Calu3 (cell line): ENCODE results near the gene CST3. TPM values are rescaled to one million over a fixed set of nuclear protein-coding genes. Genes with fewer than 3 reads are reported as not detected.
A peak's percentile ranks its signal among the peaks of the same experiment; 100 is the strongest.

Source experiments
- BruUV-seq: library from RNA; stranded (reverse); fragments of 400-500 nt; replicated peaks from 2 replicates; lab custom pipeline; 2021; lab: Mats Ljungman, UMichigan
- CTCF ChIA-PET: fragments of 300-600 bp; sonication (Branson Sonifier 250); formaldehyde crosslinking; loops from one replicate; lab custom pipeline; 2022; ENCODE audit warnings: antibody characterized with exemption; lab: Charles Lee
- DNase-seq: peaks from one replicate; pipeline ENCODE4 v3.0.0; 2022
- H3K27ac Mint-ChIP-seq: one replicate; pipeline ENCODE4 v1.8.0; 2022; ENCODE audit warnings: mixed read lengths; ENCODE audit not compliant: unreplicated experiment
- H3K27me3 Mint-ChIP-seq: one replicate; pipeline ENCODE4 v1.8.0; 2022; ENCODE audit warnings: mixed read lengths; ENCODE audit not compliant: unreplicated experiment
- H3K36me3 Mint-ChIP-seq: one replicate; pipeline ENCODE4 v1.8.0; 2022; ENCODE audit warnings: mild to moderate bottlenecking, moderate library complexity, mixed read lengths; ENCODE audit not compliant: insufficient read depth, unreplicated experiment
- H3K4me1 Mint-ChIP-seq: one replicate; pipeline ENCODE4 v1.8.0; 2022; ENCODE audit warnings: mild to moderate bottlenecking, low read depth, mixed read lengths; ENCODE audit not compliant: unreplicated experiment
- H3K4me3 Mint-ChIP-seq: one replicate; pipeline ENCODE4 v1.8.0; 2022; ENCODE audit warnings: mild to moderate bottlenecking, low read depth, moderate library complexity, mixed read lengths; ENCODE audit not compliant: unreplicated experiment
- H3K9me3 Mint-ChIP-seq: one replicate; pipeline ENCODE4 v1.8.0; 2022; ENCODE audit warnings: low read depth, mixed read lengths; ENCODE audit not compliant: unreplicated experiment
- CTCF ChIP-seq: fragments of 200-600 bp; IDR thresholded peaks from one replicate; pipeline ENCODE4 v1.8.0; 2022; ENCODE audit warnings: antibody characterized with exemption; ENCODE audit not compliant: unreplicated experiment
- intact Hi-C: fragments of 100-400 bp; cut with micrococcal nuclease; formaldehyde crosslinking; loops from one replicate; pipeline ENCODE4 v1.10.0; 2022; ENCODE audit not compliant: unreplicated experiment
- total RNA-seq: library from RNA; stranded (reverse); gene quantifications from 2 replicates; pipeline ENCODE4 v1.2.3, GENCODE V29; 2022

CST3 gene
- total RNA-seq, 1 experiment from 2014 or later = 95.7 TPM

DNA sequence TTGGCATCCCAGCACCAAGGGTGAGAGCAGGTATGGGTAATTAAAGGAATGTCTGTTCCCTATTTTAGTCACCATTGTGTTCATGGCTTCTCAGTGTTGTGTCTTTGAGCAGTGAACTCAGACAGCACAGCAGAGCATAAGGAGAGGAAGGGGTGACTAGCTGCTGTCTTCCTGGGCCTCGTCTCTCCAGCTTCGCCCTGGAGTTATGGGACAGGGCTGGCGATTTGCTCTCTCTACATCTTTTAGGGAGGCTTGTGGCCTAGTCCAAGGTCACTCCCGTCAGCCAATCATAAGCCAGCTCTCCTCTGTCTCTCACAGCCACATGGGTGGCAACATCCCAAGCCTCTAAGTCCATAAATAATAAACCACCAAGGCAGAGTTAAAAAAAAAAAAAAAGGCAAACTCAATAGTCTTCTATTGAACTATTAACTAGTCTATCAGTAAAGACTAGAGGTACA, 7.3 kb downstream of the CST3 start:
- CTCF ChIA-PET = no interaction called here
- no peaks in the 10 kb centered on the region for H3K4me1 Mint-ChIP-seq
- H3K27me3 Mint-ChIP-seq = no peaks in the 10 kb centered on the region
- H3K36me3 Mint-ChIP-seq = no peaks in the 10 kb centered on the region
- BruUV-seq = no TSS peak
- no peak for DNase-seq
- no peak overlapping the region for H3K4me3 Mint-ChIP-seq
- no peak overlapping the region for H3K27ac Mint-ChIP-seq
- no peak for TF ChIP-seq CTCF
- H3K9me3 Mint-ChIP-seq = no peaks in the 10 kb centered on the region
- intact Hi-C loops = no loop called here

DNA sequence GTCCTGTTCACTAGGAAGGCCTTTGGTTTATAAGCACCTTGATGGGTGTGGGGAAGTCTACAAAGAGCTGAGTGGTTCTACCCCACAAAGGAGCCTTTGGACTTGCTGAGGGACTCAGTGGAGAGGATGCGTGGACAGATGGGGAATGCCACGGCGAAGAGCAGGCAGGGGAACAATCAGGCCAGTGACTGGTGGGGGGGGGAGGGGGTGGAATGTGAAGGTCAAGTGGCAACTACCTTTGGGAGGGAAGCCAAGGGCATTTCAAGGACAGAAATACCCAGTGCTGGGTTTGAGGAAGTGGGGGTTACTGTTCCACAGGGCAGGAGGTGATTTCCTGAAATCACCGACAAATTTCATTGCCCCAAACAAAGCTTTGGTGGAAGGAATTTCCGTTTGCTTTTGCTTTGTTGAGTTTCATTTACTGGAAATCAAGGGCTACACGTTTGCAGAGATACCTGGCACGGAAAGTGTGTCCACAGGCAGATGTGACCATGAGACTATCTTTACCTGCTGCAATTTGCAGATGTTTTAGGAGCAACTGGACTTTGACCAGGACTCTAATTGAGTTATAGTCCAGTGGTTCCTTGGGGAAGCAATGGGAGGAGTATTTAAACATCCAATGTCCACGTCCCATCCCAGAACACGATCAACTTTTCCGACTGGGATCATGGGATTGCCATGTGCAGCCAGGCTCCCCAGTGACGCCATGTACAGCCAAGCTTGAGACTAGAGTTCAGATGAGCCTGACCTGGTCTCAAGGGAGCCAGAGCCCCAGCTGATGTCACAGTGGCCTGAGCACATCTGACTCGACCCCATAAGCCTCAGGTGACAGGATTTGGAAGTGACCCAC, 8.0 kb downstream of the CST3 start:
- Mint-ChIP-seq H3K27ac (no peak overlapping the region), H3K4me1 (peaks cover 2% of the 10 kb centered on the region)
- BruUV-seq = no TSS peak

DNA sequence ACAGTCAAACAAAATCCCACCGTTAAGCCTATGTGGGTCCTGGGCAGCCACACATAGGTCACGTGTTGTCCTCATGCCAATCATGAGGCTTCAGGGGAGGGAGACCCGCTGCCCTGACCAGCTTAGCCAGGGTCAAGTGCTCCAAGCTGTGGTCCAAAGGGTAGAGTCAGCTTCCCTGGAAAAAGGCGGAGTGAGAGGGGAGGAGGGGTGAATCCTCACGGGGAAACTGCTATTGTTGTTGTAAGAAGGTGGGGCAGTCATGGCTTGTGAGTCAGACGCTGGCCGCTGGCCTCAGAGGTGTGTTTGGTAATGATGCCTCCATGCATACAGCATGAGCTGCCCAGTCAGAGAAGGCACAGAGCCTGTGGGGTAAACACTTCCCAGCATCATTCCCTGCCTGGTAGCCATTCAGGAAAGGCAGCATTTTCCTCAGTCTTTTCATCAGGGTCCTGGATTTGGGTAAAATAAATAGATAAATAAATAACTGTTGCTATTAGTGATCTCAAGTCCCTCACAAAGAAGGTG, 8.7 kb downstream of the CST3 start:
- CTCF ChIA-PET = no interaction called here
- Mint-ChIP-seq H3K9me3 (no peaks in the 10 kb centered on the region), H3K4me1 (peaks cover 9% of the 10 kb centered on the region), H3K27ac (no peak overlapping the region), H3K4me3 (no peak overlapping the region), H3K36me3 (no peaks in the 10 kb centered on the region), H3K27me3 (no peaks in the 10 kb centered on the region)
- DNase-seq = peak; percentile 28
- TF ChIP-seq CTCF = no peak
- no TSS peak for BruUV-seq
- intact Hi-C loops = no loop called here

More for the DNA sequence above, 8.0 kb downstream of the CST3 start:
- no peaks in the 10 kb centered on the region for H3K9me3 Mint-ChIP-seq
- TF ChIP-seq CTCF = no peak
- no peaks in the 10 kb centered on the region for H3K27me3 Mint-ChIP-seq
- no peak for DNase-seq
- no peak overlapping the region for H3K4me3 Mint-ChIP-seq
- CTCF ChIA-PET = no interaction called here
- no peaks in the 10 kb centered on the region for H3K36me3 Mint-ChIP-seq
- intact Hi-C loops = no loop called here

GRCh38 chr20:23628402-23629016, 9.2 kb downstream of the CST3 start:
- intact Hi-C loops = no loop called here
- TF ChIP-seq CTCF = no peak
- no peak for DNase-seq
- H3K9me3 Mint-ChIP-seq = no peaks in the 10 kb centered on the region
- H3K27ac Mint-ChIP-seq = no peak overlapping the region
- no peaks in the 10 kb centered on the region for H3K27me3 Mint-ChIP-seq
- peaks cover 10% of the 10 kb centered on the region for H3K4me1 Mint-ChIP-seq
- no peaks in the 10 kb centered on the region for H3K36me3 Mint-ChIP-seq
- CTCF ChIA-PET = no interaction called here
- BruUV-seq = no TSS peak
- no peak overlapping the region for H3K4me3 Mint-ChIP-seq
